Gastrocnemius medialis (tissue), 4 donors: ENCODE results near the gene IFT57.

Experiments
- POLR2A ChIP-seq, 2 donors: fragments of 450-650 bp; IDR thresholded peaks; one replicate each; pipeline ENCODE4 v1.6.1; 2017; ENCODE audit warnings: antibody characterized with exemption in 2 of 2, mild to moderate bottlenecking in 2 of 2, moderate library complexity in 2 of 2
- TF ChIP-seq, protein P1 (sequence below), 5 experiments: fragments of 450-650 bp in 3 of 5; fragments of 200-600 bp in 2 of 5; sonication (generic) in 2 of 5; IDR thresholded peaks in 4 of 5; conservative IDR thresholded peaks in 1 of 5; 1 replicate in 4 of 5; 2 replicates in 1 of 5; pipeline ENCODE4 v1.5.1; 2016 to 2019; ENCODE audit warnings: antibody characterized with exemption in 5 of 5, mild to moderate bottlenecking in 3 of 5, moderate library complexity in 3 of 5

DNA sequence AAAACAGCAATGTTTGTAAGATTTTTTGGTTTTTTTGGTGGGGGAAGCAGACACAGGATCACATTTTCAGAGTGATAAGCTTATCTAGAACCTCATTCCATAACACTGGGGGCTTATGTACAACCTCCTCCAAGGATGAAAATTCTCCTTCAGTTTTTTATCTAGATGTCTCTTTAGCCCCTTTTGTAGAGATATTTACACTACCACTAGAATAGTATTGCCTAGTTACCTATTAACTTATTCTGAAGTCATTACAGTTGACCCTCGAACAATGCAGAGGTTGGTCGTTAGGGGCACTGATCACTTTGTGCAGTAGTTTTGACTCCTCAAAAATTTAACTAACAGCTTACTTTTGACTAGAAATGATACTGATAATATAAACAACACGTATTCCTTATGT lies 32.8 kb downstream of the IFT57 start:
- TF ChIP-seq POLR2A (IDR thresholded peaks at IDR 0.05) = no peak
- TF ChIP-seq, protein P1, sequence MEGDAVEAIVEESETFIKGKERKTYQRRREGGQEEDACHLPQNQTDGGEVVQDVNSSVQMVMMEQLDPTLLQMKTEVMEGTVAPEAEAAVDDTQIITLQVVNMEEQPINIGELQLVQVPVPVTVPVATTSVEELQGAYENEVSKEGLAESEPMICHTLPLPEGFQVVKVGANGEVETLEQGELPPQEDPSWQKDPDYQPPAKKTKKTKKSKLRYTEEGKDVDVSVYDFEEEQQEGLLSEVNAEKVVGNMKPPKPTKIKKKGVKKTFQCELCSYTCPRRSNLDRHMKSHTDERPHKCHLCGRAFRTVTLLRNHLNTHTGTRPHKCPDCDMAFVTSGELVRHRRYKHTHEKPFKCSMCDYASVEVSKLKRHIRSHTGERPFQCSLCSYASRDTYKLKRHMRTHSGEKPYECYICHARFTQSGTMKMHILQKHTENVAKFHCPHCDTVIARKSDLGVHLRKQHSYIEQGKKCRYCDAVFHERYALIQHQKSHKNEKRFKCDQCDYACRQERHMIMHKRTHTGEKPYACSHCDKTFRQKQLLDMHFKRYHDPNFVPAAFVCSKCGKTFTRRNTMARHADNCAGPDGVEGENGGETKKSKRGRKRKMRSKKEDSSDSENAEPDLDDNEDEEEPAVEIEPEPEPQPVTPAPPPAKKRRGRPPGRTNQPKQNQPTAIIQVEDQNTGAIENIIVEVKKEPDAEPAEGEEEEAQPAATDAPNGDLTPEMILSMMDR (IDR thresholded peaks at IDR 0.05 in 4 of 5, conservative IDR thresholded peaks at IDR 0.05 in 1 of 5) = no peak
